CD8-positive, alpha-beta memory T cell (primary cell): Measurements from ENCODE around the gene CELA2A. TPM values are rescaled to one million over a fixed set of nuclear protein-coding genes. Genes with fewer than 3 reads are reported as not detected.

Experiments used
- CTCF ChIA-PET: fragments of 350-600 bp; sonication (Branson Sonifier 250); formaldehyde crosslinking; loops from one replicate; lab custom pipeline; 2021; ENCODE audit warnings: antibody characterized with exemption; lab: Charles Lee
- POLR2A ChIA-PET: fragments of 350-600 bp; sonication (Branson Sonifier 250); formaldehyde crosslinking; loops from one replicate; lab custom pipeline; 2021; ENCODE audit warnings: antibody characterized with exemption; lab: Charles Lee
- DNase-seq, 5 donors: peaks; one replicate each; pipeline versions ENCODE4 v3.0.0 to v3.0.0-alpha.2; 2020 to 2022; ENCODE audit warnings: mixed read lengths in 1 of 5
- H3K27ac ChIP-seq: one replicate; pipeline ENCODE4 v1.7.0; 2013; ENCODE audit warnings: low read depth, mild to moderate bottlenecking, low read length, moderate library complexity
- H3K27me3 ChIP-seq: 2 replicates; pipeline ENCODE4 v1.7.0; 2013; ENCODE audit warnings: low read length, mild to moderate bottlenecking; ENCODE audit not compliant: insufficient read depth, poor library complexity, severe bottlenecking
- H3K36me3 ChIP-seq: 2 replicates; pipeline ENCODE4 v1.7.0; 2013; ENCODE audit warnings: mild to moderate bottlenecking, low read length, moderate library complexity; ENCODE audit not compliant: insufficient read depth
- H3K4me1 ChIP-seq: 2 replicates; pipeline ENCODE4 v1.7.0; 2013; ENCODE audit warnings: mild to moderate bottlenecking, low read length, moderate library complexity; ENCODE audit not compliant: insufficient read depth
- H3K4me3 ChIP-seq: 2 replicates; pipeline ENCODE4 v1.7.0; 2013; ENCODE audit warnings: mild to moderate bottlenecking, low read length
- H3K9me3 ChIP-seq: 2 replicates; pipeline ENCODE4 v1.7.0; 2013; ENCODE audit warnings: mild to moderate bottlenecking, low read length
- H3K27ac Mint-ChIP-seq, 8 donors: one replicate each; pipeline ENCODE4 v1.8.0; 2020 to 2021; ENCODE audit warnings: mixed read lengths in 8 of 8, mild to moderate bottlenecking in 6 of 8, inconsistent platforms in 3 of 8, moderate library complexity in 3 of 8
- H3K27me3 Mint-ChIP-seq, 2 donors: one replicate each; pipeline ENCODE4 v1.8.0; 2020 to 2021; ENCODE audit warnings: mixed read lengths in 2 of 2, mild to moderate bottlenecking in 1 of 2, moderate library complexity in 1 of 2
- H3K36me3 Mint-ChIP-seq, 3 donors: one replicate each; pipeline ENCODE4 v1.8.0; 2020 to 2021; ENCODE audit warnings: mixed read lengths in 3 of 3, inconsistent platforms in 1 of 3, mild to moderate bottlenecking in 1 of 3
- H3K4me1 Mint-ChIP-seq, 3 donors: one replicate each; pipeline ENCODE4 v1.8.0; 2020 to 2021; ENCODE audit warnings: mixed read lengths in 3 of 3, inconsistent platforms in 1 of 3, mild to moderate bottlenecking in 1 of 3
- H3K4me3 Mint-ChIP-seq, 7 donors: one replicate each; pipeline ENCODE4 v1.8.0; 2020 to 2021; ENCODE audit warnings: mixed read lengths in 7 of 7, mild to moderate bottlenecking in 6 of 7, moderate library complexity in 4 of 7, inconsistent platforms in 2 of 7
- H3K9me3 Mint-ChIP-seq, 5 donors: one replicate each; pipeline ENCODE4 v1.8.0; 2020 to 2022; ENCODE audit warnings: mixed read lengths in 5 of 5, mild to moderate bottlenecking in 3 of 5, moderate library complexity in 2 of 5, inconsistent platforms in 1 of 5
- polyA plus RNA-seq: library from polyadenylated mRNA; unstranded; fragments of 300-500 nt; fragmentation: Illumina TruSeq; gene quantifications from one replicate; pipeline ENCODE4 v1.2.3, GENCODE V29; 2021
- total RNA-seq, 2 experiments: library from RNA; stranded (reverse); gene quantifications; one replicate each; pipeline ENCODE4 v1.2.3, GENCODE V29; 2021

CELA2A gene
- not detected for total RNA-seq
- polyA plus RNA-seq = not detected

DNA sequence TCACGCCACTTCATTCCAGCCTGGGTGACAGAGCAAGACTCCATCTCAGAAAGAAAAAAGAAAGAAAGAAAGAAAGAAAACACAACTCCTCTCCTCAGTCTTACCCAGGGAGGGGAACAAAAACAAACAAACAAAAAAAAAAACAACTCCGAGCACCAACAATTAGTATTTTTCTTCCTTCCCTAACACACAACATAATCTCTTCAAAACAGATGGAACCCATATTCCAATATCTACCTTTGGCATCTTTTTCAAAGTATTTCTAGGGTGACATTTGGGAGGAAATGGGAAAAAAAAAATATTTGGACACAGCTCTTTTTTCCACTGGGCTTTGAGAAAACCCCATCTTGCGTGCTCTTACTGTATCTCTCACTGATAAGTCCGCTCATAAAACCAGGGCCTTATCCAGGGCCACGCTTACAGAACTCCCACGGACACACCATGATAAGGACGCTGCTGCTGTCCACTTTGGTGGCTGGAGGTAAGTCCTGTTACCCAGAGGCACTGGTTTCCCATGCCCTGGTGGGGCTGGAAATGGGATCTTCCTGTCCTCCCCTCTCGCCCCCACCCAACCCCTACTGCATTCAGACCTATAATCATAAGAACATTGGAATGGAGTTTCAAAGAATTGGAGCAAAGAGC, at the start of gene CELA2A:
CELA2A (plus strand) TSS at position 420 of the 642 bp plus-strand sequence; CDS start at position 442, 22 bp downstream.
- Mint-ChIP-seq H3K36me3 (no peaks in the 10 kb centered on the region), H3K27ac (no peak within 1 kb of the TSS), H3K9me3 (no peaks in the 10 kb centered on the region), H3K4me3 (no peak within 1 kb of the TSS), H3K27me3 (peaks cover 7 to 8% of the 10 kb centered on the region in 2 donors), H3K4me1 (no peaks in the 10 kb centered on the region)
- DNase-seq = no peak
- no peaks in the 10 kb centered on the region for H3K4me1 ChIP-seq
- no peak within 1 kb of the TSS for H3K4me3 ChIP-seq
- CTCF ChIA-PET = no interaction called here
- POLR2A ChIA-PET = no interaction called here
- H3K9me3 ChIP-seq = no peaks in the 10 kb centered on the region
- no peaks in the 10 kb centered on the region for H3K27me3 ChIP-seq
- H3K27ac ChIP-seq = no peak within 1 kb of the TSS
- H3K36me3 ChIP-seq = no peaks in the 10 kb centered on the region

DNA sequence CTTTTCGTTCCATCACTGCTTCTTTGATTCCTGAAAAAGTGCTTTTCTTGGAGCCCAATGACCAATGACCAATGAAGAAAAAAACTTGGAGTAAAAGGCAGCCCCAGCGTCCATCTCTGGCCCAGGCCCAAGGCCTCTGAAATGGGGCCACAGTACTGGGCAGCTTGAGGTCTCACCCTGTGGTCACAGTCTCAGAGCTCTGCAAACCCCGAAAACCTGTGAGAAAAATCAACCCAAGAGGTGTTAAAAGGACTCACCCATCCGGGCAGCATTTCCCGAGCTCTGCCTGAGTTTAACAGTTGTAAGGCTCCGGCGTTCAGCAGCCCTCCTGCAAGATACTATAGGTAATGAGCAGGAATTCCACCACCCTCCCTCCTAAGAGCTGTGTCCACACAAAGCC, 49.0 kb upstream of the CELA2A start:
- Mint-ChIP-seq H3K27ac (peak overlapping the region; percentile 85 to 99 (median 99)), H3K36me3 (peaks cover 0 to 14% (median 5%) of the 10 kb centered on the region in 3 donors), H3K27me3 (peaks cover 0 to 3% of the 10 kb centered on the region in 2 donors), H3K4me3 (peak overlapping the region; percentile 2 to 94 (median 82)), H3K4me1 (peaks cover 49 to 51% (median 51%) of the 10 kb centered on the region in 3 donors), H3K9me3 (no peaks in the 10 kb centered on the region)
- CTCF ChIA-PET = interaction anchor here (0.8 to 1.3 kb wide), 2 partner anchors 25 to 84 kb away, joined by 3 to 5 read pairs; no protein-coding TSS in a partner anchor
- H3K36me3 ChIP-seq = no peaks in the 10 kb centered on the region
- DNase-seq = no peak
- peaks cover 36% of the 10 kb centered on the region for H3K4me1 ChIP-seq
- peak overlapping the region; percentile 90 for H3K27ac ChIP-seq
- no peaks in the 10 kb centered on the region for H3K27me3 ChIP-seq
- no peak overlapping the region for H3K4me3 ChIP-seq
- POLR2A ChIA-PET = no interaction called here
- H3K9me3 ChIP-seq = no peaks in the 10 kb centered on the region

DNA sequence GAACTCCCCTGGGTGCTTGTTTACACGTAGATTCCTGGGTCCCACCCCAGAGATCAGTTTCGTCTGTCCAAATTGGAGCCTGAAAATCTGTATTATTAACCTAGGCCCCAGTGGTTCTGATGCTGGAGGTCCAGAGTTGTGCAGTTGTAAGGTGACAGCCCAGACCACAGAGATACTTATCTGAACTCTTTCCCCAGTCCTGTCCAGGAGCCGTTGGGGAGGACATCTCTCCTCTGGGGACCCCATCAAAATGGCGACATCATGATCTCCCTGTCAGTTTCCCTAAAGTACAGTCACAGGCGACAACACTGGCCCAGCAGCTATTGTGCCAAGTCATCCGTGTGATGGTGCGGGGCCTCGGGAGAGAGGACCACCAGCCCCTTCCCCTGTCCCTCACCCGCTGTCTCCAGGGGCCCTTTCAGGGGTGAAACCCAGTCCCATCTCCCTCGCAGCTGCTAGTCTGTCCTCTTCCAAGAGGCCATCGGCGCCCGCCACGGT, 47.6 kb upstream of the CELA2A start:
- peaks cover 49% of the 10 kb centered on the region for H3K4me1 ChIP-seq
- no peak for DNase-seq
- H3K27ac ChIP-seq = peak overlapping the region; percentile 90
- ChIA-PET POLR2A (no interaction called here), CTCF (interaction anchor here (1.3 to 4.0 kb wide), 3 partner anchors 23 to 86 kb away, joined by 4 to 18 read pairs (median 5); no protein-coding TSS in a partner anchor)
- Mint-ChIP-seq H3K27me3 (peaks cover 0 to under 1% of the 10 kb centered on the region in 2 donors), H3K9me3 (no peaks in the 10 kb centered on the region), H3K4me3 (peak overlapping the region; percentile 82 to 96 (median 92)), H3K36me3 (peaks cover 0 to 27% (median 5%) of the 10 kb centered on the region in 3 donors), H3K27ac (peak overlapping the region; percentile 97 to 99 (median 99)), H3K4me1 (peaks cover 62 to 64% (median 64%) of the 10 kb centered on the region in 3 donors)
- no peaks in the 10 kb centered on the region for H3K9me3 ChIP-seq
- H3K4me3 ChIP-seq = peak overlapping the region; percentile 43
- no peaks in the 10 kb centered on the region for H3K27me3 ChIP-seq
- no peaks in the 10 kb centered on the region for H3K36me3 ChIP-seq

GRCh38 chr1:15409388-15410222, 46.9 kb upstream of the CELA2A start, which contains the start of gene EFHD2:
Gene EFHD2, plus strand, starts transcription at chr1:15409888. Its CDS starts 84 bp downstream, at chr1:15409972.
- Mint-ChIP-seq H3K27ac (peak within 1 kb of the TSS; percentile 97 to 99 (median 99)), H3K9me3 (no peaks in the 10 kb centered on the region), H3K4me1 (peaks cover 69 to 71% (median 71%) of the 10 kb centered on the region in 3 donors), H3K36me3 (peaks cover 0 to 32% (median 5%) of the 10 kb centered on the region in 3 donors), H3K4me3 (peak within 1 kb of the TSS; percentile 91 to 99 (median 94)), H3K27me3 (no peaks in the 10 kb centered on the region)
- H3K27me3 ChIP-seq = no peaks in the 10 kb centered on the region
- no peaks in the 10 kb centered on the region for H3K36me3 ChIP-seq
- no peaks in the 10 kb centered on the region for H3K9me3 ChIP-seq
- peak within 1 kb of the TSS; percentile 80 for H3K4me3 ChIP-seq
- peak; percentile 83 to 95 (median 87) for DNase-seq
- peak within 1 kb of the TSS; percentile 90 for H3K27ac ChIP-seq
- ChIA-PET CTCF (interaction anchor here (1.6 to 4.0 kb wide), 2 partner anchors 22 to 86 kb away, joined by 4 to 18 read pairs; no protein-coding TSS in a partner anchor), POLR2A (no interaction called here)
- peaks cover 50% of the 10 kb centered on the region for H3K4me1 ChIP-seq

GRCh38 chr1:15410223-15410883, 46.2 kb upstream of the CELA2A start:
- H3K4me1 ChIP-seq = peaks cover 49% of the 10 kb centered on the region

GRCh38 chr1:15410884-15411245, 45.7 kb upstream of the CELA2A start:
- H3K4me3 Mint-ChIP-seq = peak overlapping the region; percentile 91 to 99 (median 94)
- Histone ChIP-seq H3K9me3 (no peaks in the 10 kb centered on the region), H3K4me3 (peak overlapping the region; percentile 80), H3K27ac (peak overlapping the region; percentile 90), H3K4me1 (peaks cover 55% of the 10 kb centered on the region), H3K36me3 (no peaks in the 10 kb centered on the region), H3K27me3 (no peaks in the 10 kb centered on the region)
- CTCF ChIA-PET = interaction anchor here (1.3 to 4.0 kb wide), 2 partner anchors 21 to 87 kb away, joined by 3 to 18 read pairs; no protein-coding TSS in a partner anchor
- H3K36me3 Mint-ChIP-seq = peaks cover 3 to 38% (median 5%) of the 10 kb centered on the region in 3 donors
- no peaks in the 10 kb centered on the region for H3K27me3 Mint-ChIP-seq
- peaks cover 76 to 77% (median 76%) of the 10 kb centered on the region in 3 donors for H3K4me1 Mint-ChIP-seq
- H3K27ac Mint-ChIP-seq = peak overlapping the region; percentile 88 to 99 (median 97)
- POLR2A ChIA-PET = no interaction called here
- no peaks in the 10 kb centered on the region for H3K9me3 Mint-ChIP-seq
- no peak for DNase-seq

More at GRCh38 chr1:15410223-15410883, 46.2 kb upstream of the CELA2A start:
- Histone ChIP-seq H3K27ac (peak overlapping the region; percentile 90), H3K4me3 (peak overlapping the region; percentile 80), H3K9me3 (no peaks in the 10 kb centered on the region), H3K36me3 (no peaks in the 10 kb centered on the region), H3K27me3 (no peaks in the 10 kb centered on the region)
- no peaks in the 10 kb centered on the region for H3K9me3 Mint-ChIP-seq
- peaks cover 3 to 38% (median 5%) of the 10 kb centered on the region in 3 donors for H3K36me3 Mint-ChIP-seq
- H3K4me1 Mint-ChIP-seq = peaks cover 73 to 74% (median 74%) of the 10 kb centered on the region in 3 donors
- POLR2A ChIA-PET = interaction anchor here (0.6 kb wide), 1 partner anchor 88 kb away, joined by 3 read pairs; no protein-coding TSS in a partner anchor
- no peaks in the 10 kb centered on the region for H3K27me3 Mint-ChIP-seq
- H3K4me3 Mint-ChIP-seq = peak overlapping the region; percentile 91 to 99 (median 94)
- H3K27ac Mint-ChIP-seq = peak overlapping the region; percentile 88 to 99 (median 97)
- DNase-seq = peak in 1 of 5 donors; percentile 59
- CTCF ChIA-PET = interaction anchor here (1.3 to 4.0 kb wide), 3 partner anchors 21 to 87 kb away, joined by 3 to 18 read pairs (median 4); no protein-coding TSS in a partner anchor

DNA sequence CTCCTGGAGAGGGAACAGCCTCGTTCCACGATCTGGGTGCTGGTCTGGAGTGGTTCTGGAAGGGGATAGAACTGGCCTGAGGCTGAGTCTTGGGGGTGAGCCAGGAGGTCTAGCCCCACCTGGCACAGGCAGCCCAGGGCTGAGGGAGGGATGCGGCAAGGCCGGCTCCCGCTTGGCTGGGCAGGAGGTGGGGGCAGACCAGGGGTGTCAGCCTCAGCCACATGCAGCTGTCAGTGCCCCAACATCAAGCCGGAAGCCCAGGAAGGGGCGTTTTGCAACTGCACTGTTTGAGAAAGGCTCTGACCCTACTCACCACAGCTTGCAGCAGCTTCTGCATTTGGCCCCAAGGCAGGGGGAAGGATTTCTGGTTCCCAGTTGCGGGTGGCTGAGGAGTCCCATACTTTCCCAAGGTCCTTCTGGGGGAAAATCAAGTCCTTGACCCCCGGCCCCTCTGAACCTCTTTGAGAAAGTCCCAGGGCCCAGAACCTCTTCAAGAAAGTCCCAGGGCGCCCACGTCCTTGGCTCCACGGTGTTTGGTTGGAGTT, 44.9 kb upstream of the CELA2A start:
- no peaks in the 10 kb centered on the region for H3K36me3 ChIP-seq
- ChIA-PET CTCF (interaction anchor here (1.3 to 4.0 kb wide), 2 partner anchors 20 to 88 kb away, joined by 3 to 18 read pairs; no protein-coding TSS in a partner anchor), POLR2A (interaction anchor here (0.7 kb wide), 1 partner anchor 70 kb away, joined by 4 read pairs; no protein-coding TSS in a partner anchor)
- Mint-ChIP-seq H3K9me3 (no peaks in the 10 kb centered on the region), H3K36me3 (peaks cover 3 to 41% (median 5%) of the 10 kb centered on the region in 3 donors), H3K4me3 (peak overlapping the region; percentile 91 to 99 (median 94)), H3K27me3 (no peaks in the 10 kb centered on the region), H3K4me1 (peaks cover 78 to 85% (median 80%) of the 10 kb centered on the region in 3 donors), H3K27ac (peak overlapping the region; percentile 82 to 99 (median 97))
- peak in 4 of 5 donors; percentile 47 to 71 (median 57) for DNase-seq
- no peaks in the 10 kb centered on the region for H3K9me3 ChIP-seq
- H3K27me3 ChIP-seq = no peaks in the 10 kb centered on the region
- peak overlapping the region; percentile 80 for H3K4me3 ChIP-seq
- H3K4me1 ChIP-seq = peaks cover 63% of the 10 kb centered on the region
- H3K27ac ChIP-seq = peak overlapping the region; percentile 90
